ENCODE data around the gene ENPEP.
"Not testable (repeated sequence)": the region's sequence is repeated elsewhere in the genome, so short reads cannot be mapped to it uniquely, and the experiment has no call there.

Gene ENPEP

GRCh38 chr4:110518889-110519490 lies 43.0 kb downstream of the ENPEP start:
- Mint-ChIP-seq H3K36me3 (ENCODE audit: low read depth) (no peaks in the 10 kb centered on the region), H3K4me3 (no peak overlapping the region), H3K27me3 (ENCODE audit: low read depth) (peaks cover 18% of the 10 kb centered on the region), H3K9me3 (no peaks in the 10 kb centered on the region), H3K27ac (no peak overlapping the region), H3K4me1 (ENCODE audit: low read depth) (peaks cover 16% of the 10 kb centered on the region)

DNA sequence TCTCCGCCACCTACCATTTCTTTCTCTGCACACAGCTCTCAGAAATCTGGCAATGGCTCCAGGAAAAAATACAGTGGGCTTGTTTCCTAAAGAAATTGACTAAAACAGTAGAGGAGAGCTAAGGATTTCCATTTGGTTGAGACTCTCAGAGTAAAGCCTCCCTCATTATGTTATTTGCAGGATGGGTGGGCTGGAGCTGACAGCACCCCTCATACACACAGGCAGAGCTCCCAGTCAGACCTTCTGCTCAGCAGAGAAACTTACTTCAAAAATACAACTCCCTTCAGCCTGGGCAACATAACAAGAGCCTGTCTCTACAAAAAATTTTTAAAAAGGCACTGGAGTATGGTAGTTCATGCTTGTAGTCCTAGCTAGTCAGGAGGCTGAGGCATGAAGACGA lies 44.9 kb downstream of the ENPEP start:
- Mint-ChIP-seq H3K4me1 (ENCODE audit: low read depth) (peaks cover 11% of the 10 kb centered on the region), H3K36me3 (ENCODE audit: low read depth) (no peaks in the 10 kb centered on the region), H3K27me3 (ENCODE audit: low read depth) (peaks cover 18% of the 10 kb centered on the region), H3K9me3 (no peaks in the 10 kb centered on the region), H3K4me3 (no peak overlapping the region), H3K27ac (no peak overlapping the region)

GRCh38 chr4:110526589-110526988 lies 50.6 kb downstream of the ENPEP start:
- no peaks in the 10 kb centered on the region for H3K9me3 Mint-ChIP-seq
- H3K27ac Mint-ChIP-seq: no peak overlapping the region
- peaks cover 19% of the 10 kb centered on the region for H3K4me1 Mint-ChIP-seq (ENCODE audit: low read depth)
- no peaks in the 10 kb centered on the region for H3K36me3 Mint-ChIP-seq (ENCODE audit: low read depth)
- peaks cover 13% of the 10 kb centered on the region for H3K27me3 Mint-ChIP-seq (ENCODE audit: low read depth)
- no peak overlapping the region for H3K4me3 Mint-ChIP-seq

GRCh38 chr4:110527156-110527555 lies 51.2 kb downstream of the ENPEP start:
- Mint-ChIP-seq H3K4me3 (no peak overlapping the region), H3K4me1 (ENCODE audit: low read depth) (peaks cover 19% of the 10 kb centered on the region), H3K36me3 (ENCODE audit: low read depth) (no peaks in the 10 kb centered on the region), H3K27me3 (ENCODE audit: low read depth) (peaks cover 18% of the 10 kb centered on the region), H3K27ac (peak overlapping the region; percentile 45), H3K9me3 (no peaks in the 10 kb centered on the region)

DNA sequence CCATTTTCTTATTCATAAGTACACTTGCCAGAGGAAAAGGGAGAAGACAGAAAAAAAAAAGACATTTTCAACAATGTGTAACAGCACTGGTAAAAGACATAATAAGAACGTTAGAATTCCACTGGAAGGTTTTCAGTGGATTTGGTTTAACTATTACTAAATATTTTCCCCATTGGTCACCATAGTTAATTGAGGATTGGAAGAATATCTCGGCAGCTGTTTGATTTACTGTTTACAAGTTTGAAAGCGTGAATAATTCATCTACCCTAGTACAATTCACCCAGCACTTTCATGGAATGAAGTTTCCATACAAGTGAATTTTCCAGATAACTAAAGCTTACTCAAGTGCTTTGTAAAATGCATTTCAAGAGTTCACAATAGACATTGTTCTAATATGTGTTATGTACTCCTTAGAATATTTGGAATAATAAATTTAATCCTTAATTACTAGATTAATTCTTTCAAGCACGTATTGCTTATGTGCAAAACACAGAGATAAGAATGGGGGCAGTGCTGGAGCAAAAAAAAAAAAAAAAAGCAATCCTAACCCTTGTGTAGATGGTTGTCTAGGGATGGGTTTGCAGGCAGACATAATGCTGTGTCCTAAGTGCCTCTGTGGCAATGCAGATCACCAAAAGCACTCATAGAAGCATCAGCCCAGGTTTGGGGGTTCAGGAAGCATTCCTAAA lies 57.1 kb downstream of the ENPEP start:
- Mint-ChIP-seq H3K36me3 (ENCODE audit: low read depth) (no peaks in the 10 kb centered on the region), H3K4me1 (ENCODE audit: low read depth) (peaks cover 7% of the 10 kb centered on the region), H3K4me3 (no peak overlapping the region), H3K27ac (no peak overlapping the region), H3K9me3 (peaks cover 5% of the 10 kb centered on the region), H3K27me3 (ENCODE audit: low read depth) (peaks cover 27% of the 10 kb centered on the region)

GRCh38 chr4:110533590-110533910 lies 57.6 kb downstream of the ENPEP start:
- no peak overlapping the region for H3K4me3 Mint-ChIP-seq
- no peaks in the 10 kb centered on the region for H3K36me3 Mint-ChIP-seq (ENCODE audit: low read depth)
- peaks cover 23% of the 10 kb centered on the region for H3K27me3 Mint-ChIP-seq (ENCODE audit: low read depth)
- no peak overlapping the region for H3K27ac Mint-ChIP-seq
- peaks cover 2% of the 10 kb centered on the region for H3K4me1 Mint-ChIP-seq (ENCODE audit: low read depth)
- peaks cover 5% of the 10 kb centered on the region for H3K9me3 Mint-ChIP-seq

GRCh38 chr4:110533940-110534339 lies 58.0 kb downstream of the ENPEP start:
- Mint-ChIP-seq H3K4me3 (peak overlapping the region; percentile 8), H3K9me3 (peaks cover 5% of the 10 kb centered on the region), H3K36me3 (ENCODE audit: low read depth) (no peaks in the 10 kb centered on the region), H3K27me3 (ENCODE audit: low read depth) (peaks cover 23% of the 10 kb centered on the region), H3K4me1 (ENCODE audit: low read depth) (peaks cover 2% of the 10 kb centered on the region), H3K27ac (no peak overlapping the region)

- H3K9me3 Mint-ChIP-seq: peaks cover 5% of the 10 kb centered on the region
- H3K27me3 Mint-ChIP-seq (ENCODE audit: low read depth): peaks cover 18% of the 10 kb centered on the region
- H3K4me3 Mint-ChIP-seq: no peak overlapping the region
- H3K36me3 Mint-ChIP-seq (ENCODE audit: low read depth): no peaks in the 10 kb centered on the region
- H3K27ac Mint-ChIP-seq: no peak overlapping the region
- H3K4me1 Mint-ChIP-seq (ENCODE audit: low read depth): no peaks in the 10 kb centered on the region
These were observed 64.6 kb downstream of the ENPEP start for GRCh38 chr4:110540581-110540980.

DNA sequence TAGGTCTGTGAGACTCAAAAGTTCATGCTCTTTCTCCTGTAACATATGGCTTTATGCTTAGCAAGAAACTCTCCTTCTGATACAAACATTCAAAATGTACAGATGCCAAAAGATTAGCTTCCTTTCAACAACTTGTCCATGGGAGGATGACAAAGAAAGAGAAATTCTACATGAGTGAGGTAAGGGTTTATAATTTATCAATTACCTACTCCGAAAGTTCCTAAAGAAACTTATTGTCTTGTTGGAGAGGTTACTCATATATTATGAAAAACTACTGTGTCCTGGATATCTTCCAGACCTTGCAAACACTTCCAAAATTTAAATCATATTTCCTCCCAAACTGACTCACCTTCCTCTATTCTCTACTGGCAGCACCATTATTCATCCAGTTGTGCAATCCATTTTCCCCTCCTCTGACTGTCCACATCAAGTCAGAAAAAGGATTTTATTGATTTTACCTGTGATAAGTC lies 65.1 kb downstream of the ENPEP start:
- Mint-ChIP-seq H3K4me1 (ENCODE audit: low read depth) (no peaks in the 10 kb centered on the region), H3K9me3 (peaks cover 5% of the 10 kb centered on the region), H3K27me3 (ENCODE audit: low read depth) (peaks cover 18% of the 10 kb centered on the region), H3K36me3 (ENCODE audit: low read depth) (no peaks in the 10 kb centered on the region), H3K27ac (no peak overlapping the region), H3K4me3 (no peak overlapping the region)

DNA sequence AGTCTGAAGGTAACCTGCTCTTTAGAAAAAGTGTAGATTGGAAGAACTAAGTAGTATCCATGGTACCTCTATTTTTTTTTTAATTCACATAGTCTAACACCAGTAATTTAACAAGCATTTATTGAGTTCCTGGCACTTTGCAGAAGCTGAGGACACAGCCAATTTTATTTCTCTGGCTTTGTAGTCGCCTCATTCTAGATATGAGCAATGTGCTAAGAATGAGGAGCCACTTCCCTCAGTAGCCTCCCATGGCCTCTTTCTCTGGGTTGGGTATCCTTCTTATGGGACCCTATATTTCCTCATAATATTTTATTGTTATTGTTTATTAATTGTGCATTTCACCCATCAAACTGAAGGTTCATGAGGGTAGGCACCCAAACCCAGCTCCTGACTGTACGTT lies 67.6 kb downstream of the ENPEP start:
- no peaks in the 10 kb centered on the region for H3K4me1 Mint-ChIP-seq (ENCODE audit: low read depth)
- no peak overlapping the region for H3K27ac Mint-ChIP-seq
- H3K4me3 Mint-ChIP-seq: no peak overlapping the region
- peaks cover 15% of the 10 kb centered on the region for H3K27me3 Mint-ChIP-seq (ENCODE audit: low read depth)
- H3K9me3 Mint-ChIP-seq: no peaks in the 10 kb centered on the region
- no peaks in the 10 kb centered on the region for H3K36me3 Mint-ChIP-seq (ENCODE audit: low read depth)

GRCh38 chr4:110544594-110544993 lies 68.6 kb downstream of the ENPEP start:
- Mint-ChIP-seq H3K4me3 (no peak overlapping the region), H3K27ac (no peak overlapping the region), H3K4me1 (ENCODE audit: low read depth) (no peaks in the 10 kb centered on the region), H3K9me3 (no peaks in the 10 kb centered on the region), H3K36me3 (ENCODE audit: low read depth) (no peaks in the 10 kb centered on the region), H3K27me3 (ENCODE audit: low read depth) (peaks cover 15% of the 10 kb centered on the region)

DNA sequence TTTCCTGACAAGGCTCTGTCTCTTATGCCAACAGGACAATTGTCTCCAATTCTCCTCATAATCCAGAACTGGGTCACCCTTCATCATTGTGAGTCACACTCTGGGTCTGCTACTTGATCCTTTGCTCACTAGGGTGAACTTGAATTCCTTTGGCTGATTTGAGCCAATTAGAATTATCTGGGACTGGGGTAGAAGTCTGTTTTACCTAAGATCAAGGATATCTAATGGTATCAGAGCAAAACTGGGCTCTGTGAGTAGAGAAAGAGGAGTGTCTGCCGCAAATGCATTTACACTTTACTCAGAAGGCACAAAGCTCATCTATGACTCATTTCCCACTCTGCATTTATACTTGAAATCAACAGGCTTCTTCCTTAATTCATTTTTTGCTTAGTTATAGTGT lies 74.3 kb downstream of the ENPEP start:
- H3K36me3 Mint-ChIP-seq (ENCODE audit: low read depth): no peaks in the 10 kb centered on the region
- H3K27me3 Mint-ChIP-seq (ENCODE audit: low read depth): peaks cover 9% of the 10 kb centered on the region
- H3K9me3 Mint-ChIP-seq: no peaks in the 10 kb centered on the region
- H3K4me1 Mint-ChIP-seq (ENCODE audit: low read depth): no peaks in the 10 kb centered on the region
- no peak overlapping the region for H3K27ac Mint-ChIP-seq
- H3K4me3 Mint-ChIP-seq: no peak overlapping the region

DNA sequence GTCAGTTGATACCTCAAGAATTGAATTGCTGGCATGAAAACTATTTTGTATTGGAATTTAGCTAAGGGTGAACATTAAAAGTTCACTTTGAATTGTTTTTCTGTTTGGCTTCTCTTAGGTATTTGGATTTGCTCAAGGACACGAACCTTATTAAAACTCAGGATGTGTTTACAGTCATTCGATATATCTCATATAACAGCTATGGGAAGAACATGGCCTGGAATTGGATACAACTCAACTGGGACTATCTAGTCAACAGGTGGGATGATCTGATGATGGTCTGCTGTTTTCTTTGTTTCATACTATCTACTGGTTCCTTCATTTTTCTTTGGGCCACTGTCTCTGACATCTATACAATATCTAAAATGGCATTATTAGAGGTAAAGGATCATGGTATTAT lies 77.2 kb downstream of the ENPEP start:
- H3K4me3 Mint-ChIP-seq: no peak overlapping the region
- no peaks in the 10 kb centered on the region for H3K9me3 Mint-ChIP-seq
- H3K27ac Mint-ChIP-seq: no peak overlapping the region

GRCh38 chr4:110567214-110567613 lies 91.3 kb downstream of the ENPEP start:
- H3K4me1 Mint-ChIP-seq (ENCODE audit: low read depth): no peaks in the 10 kb centered on the region
- no peaks in the 10 kb centered on the region for H3K9me3 Mint-ChIP-seq
- no peak overlapping the region for H3K4me3 Mint-ChIP-seq
- peaks cover 16% of the 10 kb centered on the region for H3K27me3 Mint-ChIP-seq (ENCODE audit: low read depth)
- no peak overlapping the region for H3K27ac Mint-ChIP-seq
- no peaks in the 10 kb centered on the region for H3K36me3 Mint-ChIP-seq (ENCODE audit: low read depth)

More for the DNA sequence above, 77.2 kb downstream of the ENPEP start:
- Mint-ChIP-seq H3K36me3 (ENCODE audit: low read depth) (no peaks in the 10 kb centered on the region), H3K27me3 (ENCODE audit: low read depth) (peaks cover 6% of the 10 kb centered on the region), H3K4me1 (ENCODE audit: low read depth) (no peaks in the 10 kb centered on the region)

DNA sequence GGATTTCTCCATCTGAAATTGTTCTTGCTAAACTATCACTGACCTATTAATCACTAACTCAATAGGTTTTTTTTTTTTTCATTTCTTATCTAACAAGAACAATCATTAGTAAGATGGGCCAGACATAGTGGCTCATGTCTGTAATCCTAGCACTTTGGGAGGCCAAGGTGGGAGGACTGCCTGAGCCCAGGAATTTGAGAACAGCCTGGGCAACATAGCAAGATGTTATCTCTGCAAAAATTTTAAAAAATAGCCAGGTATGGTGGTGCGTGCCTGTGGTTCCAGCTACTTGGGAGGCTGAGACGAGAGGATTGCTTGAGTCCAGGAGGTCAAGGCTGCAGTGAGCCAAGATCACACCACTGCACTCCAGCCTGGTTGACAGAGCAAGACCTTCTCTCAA lies 100.7 kb downstream of the ENPEP start:
- peaks cover 20% of the 10 kb centered on the region for H3K27me3 Mint-ChIP-seq (ENCODE audit: low read depth)
- not testable (repeated sequence) for H3K4me1 Mint-ChIP-seq (ENCODE audit: low read depth); H3K9me3 Mint-ChIP-seq; H3K4me3 Mint-ChIP-seq; H3K27ac Mint-ChIP-seq; H3K36me3 Mint-ChIP-seq (ENCODE audit: low read depth)

Measured in T-helper 1 cell treated with Interleukin-12 subunit alpha and Interleukin-12 subunit beta and Interleukin-4 antibody, amounts not matched to agents 30 μg/mL and 1 μg/mL, for 36 hours (primary cell).